HG03103 (cell line): ENCODE results near the gene GTF2IRD1.
"Not testable (repeated sequence)": the region's sequence is repeated elsewhere in the genome, so short reads cannot be mapped to it uniquely, and the experiment has no call there.

Experiments used
- ATAC-seq: cut with Tn5 transposase; IDR thresholded peaks from one replicate; pipeline ENCODE4 v1.9.1; 2021; ENCODE audit warnings: low read depth; ENCODE audit not compliant: unreplicated experiment

GTF2IRD1 gene

DNA sequence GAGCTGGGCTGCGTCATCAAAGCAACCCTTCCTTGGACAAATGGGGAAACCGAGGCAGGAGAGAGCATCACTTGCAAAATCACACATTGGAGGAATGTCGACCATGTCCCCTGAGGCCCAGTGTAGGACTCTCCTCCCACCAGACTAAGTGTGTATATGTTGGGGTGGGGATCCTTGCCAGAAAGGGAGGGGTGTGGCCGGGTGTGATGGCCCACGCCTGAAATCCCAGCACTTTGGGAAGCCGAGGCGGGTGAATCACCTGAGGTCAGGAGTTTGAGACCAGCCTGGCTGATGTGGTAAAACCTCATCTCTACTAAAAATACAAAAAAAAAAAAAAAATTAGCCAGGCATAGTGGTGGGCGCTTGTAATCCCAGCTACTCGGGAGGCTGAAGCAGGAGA, 23.3 kb upstream of the GTF2IRD1 start:
- not testable (repeated sequence) for ATAC-seq

DNA sequence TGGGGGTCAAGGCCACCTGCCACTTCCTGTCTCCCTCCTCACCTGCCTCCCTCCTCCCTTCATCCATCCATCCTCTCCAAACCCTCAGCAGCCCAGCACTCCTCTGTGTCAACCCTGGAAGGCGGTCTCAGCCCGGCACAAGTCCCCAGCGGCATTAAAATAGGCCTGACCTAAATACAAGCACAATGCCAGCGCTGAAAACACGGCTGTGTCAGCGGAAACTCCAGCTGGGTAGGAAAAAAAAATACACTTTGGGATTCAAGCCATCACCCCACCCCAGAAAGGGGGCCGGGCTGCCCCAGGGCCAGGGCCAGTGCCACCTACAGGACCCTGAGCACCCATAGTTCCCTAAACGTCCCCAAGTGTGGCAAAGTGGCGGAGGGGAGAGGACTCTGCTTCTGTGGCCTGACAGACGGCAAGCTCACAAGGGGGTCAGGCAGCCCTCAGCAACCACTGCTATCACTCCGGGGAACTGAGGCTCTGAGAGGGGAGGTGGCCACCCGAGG, 22.7 kb upstream of the GTF2IRD1 start:
- no peak for ATAC-seq

DNA sequence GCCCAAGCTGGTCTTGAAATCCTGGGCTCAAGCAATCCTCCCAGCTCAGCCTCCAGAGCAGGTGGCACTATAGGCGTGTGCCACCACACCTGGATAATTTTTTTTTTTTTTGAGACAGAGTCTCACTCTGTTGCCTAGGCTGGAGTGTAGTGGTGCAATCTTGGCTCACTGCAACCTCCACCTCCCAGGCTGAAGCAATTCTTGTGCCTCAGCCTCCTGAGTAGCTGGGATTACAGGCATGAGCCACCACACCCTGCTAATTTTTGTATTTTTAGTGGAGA, 16.5 kb upstream of the GTF2IRD1 start:
- ATAC-seq = not testable (repeated sequence)

DNA sequence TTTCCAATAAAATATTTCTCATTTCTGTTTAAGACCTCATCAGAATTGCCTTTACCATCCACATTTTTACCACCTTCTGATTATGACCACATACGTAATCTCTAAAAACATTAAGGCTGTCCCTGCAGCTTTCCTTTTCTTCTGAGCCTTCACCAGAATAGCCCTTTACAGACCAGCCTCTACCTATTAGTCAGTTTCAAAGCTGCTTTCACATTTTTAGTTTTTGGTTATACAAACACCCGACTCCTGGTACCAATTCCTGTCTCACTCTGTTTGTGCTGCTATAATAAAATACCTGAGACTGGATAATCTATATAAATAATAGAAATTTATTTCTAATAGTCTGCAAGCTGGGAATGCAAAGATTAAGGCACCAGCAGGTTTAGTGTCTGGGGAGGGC, 15.4 kb upstream of the GTF2IRD1 start:
- no peak for ATAC-seq

DNA sequence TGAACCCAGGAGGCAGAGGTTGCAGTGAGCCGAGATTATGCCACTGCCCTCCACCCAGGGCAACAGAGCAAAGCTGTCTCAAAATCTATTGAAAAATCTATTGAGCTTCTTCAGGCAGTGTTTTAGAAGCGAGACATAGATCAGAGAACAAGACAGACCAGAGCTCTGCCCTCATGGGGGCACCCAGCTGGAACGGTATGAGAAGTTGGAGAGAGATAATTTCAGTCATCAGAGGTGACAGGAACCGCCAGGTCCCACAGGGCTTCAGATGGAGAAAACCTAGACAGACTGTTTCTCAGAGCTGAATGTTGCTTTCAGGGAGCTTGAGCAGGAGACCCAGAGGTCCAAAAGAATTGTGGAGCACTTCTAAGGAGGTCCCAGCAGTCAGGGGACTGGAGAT, 14.2 kb upstream of the GTF2IRD1 start:
- ATAC-seq = no peak

DNA sequence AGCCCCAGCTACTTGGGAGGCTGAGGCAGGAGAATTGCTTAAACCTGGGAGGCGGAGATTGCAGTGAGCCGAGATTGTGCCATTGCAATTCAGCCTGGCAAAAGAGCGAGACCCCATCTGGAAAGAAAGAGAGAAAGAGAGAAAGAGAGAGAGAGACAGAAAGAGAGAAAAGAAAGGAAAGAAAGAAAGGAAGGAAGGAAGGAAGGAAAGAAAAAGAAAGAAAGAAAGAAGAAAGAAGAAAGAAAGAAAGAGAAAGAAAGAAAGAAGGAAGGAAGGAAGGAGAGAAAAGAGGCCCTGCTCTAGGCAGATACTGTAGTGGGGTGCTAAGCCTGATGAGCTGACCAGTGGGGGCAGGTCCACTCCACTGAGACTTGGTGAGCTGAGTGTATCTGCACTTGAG, 13.6 kb upstream of the GTF2IRD1 start:
- ATAC-seq = not testable (repeated sequence)

DNA sequence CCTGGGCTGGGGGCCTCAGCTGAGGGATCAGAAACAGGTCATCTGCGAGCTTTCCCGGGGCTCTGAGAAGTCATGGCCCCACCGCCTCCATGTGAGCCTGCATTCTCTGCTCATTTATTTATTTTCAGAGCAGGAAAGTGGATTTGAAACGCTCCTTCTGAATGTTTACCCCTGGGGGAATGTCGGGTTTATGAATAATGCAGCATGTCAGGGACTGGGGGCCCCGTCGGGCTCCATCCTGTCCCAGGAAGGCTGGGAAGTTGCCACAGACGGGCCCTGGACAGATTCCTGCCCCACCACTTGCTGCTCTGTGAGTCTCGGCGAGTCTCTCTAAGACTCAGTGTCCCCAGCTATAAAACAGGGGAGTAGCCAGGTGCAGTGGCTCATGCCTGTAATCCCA, 11.9 kb upstream of the GTF2IRD1 start:
- no peak for ATAC-seq

DNA sequence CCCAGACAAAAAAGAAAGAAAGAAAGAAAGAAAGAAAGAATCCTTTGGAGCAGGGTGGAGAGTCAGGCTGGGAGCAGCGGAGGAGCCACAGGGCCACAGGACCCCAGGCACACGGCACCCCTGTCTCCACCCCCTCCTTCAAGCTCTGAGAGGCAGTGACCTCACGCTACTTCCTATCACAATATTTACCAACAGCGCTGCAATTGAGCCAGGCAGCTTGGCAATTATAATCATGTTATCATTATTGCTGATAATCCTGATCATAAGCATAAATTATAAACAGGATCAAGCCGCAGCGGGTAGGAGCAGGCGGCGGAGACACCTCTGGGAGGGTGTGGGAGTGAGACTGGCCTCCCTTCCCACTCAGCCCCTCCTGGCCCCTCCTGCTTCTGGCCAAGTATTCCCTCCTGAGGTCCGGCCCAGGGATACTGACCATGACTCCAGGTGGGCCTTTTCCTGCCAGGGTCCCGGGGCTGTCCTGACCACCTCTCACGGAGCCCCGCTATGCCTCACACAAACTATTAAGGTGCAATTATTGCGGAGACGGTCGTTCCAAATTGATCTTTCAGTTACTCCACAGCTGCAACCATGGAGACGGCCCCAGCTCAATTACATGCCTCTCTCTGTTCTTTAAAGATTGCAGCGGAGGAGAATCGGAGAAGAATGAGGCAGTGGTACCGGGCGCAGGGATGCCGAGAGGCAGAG, 10.0 kb upstream of the GTF2IRD1 start:
- ATAC-seq = no peak

DNA sequence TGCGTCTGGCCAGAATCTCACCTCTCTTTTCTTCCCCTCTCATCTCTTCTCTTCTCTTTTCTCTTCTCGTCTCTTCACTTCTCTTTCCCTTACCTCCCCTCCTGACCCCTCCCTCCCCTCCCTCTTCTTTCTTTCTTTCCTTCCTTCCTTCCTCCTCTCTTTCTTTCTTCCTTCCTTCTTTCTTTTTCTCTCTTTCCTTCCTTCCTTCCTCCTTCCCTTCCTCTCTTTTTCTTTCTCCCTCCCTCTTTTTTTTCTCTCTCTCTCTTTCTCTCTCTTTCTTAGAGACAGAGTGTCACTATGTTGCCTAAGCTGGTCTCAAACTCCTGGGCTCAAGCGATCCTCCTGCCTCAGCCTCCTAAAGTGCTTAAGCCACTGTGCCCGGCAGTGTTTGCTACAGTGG, 4.6 kb upstream of the GTF2IRD1 start:
- ATAC-seq = no peak

DNA sequence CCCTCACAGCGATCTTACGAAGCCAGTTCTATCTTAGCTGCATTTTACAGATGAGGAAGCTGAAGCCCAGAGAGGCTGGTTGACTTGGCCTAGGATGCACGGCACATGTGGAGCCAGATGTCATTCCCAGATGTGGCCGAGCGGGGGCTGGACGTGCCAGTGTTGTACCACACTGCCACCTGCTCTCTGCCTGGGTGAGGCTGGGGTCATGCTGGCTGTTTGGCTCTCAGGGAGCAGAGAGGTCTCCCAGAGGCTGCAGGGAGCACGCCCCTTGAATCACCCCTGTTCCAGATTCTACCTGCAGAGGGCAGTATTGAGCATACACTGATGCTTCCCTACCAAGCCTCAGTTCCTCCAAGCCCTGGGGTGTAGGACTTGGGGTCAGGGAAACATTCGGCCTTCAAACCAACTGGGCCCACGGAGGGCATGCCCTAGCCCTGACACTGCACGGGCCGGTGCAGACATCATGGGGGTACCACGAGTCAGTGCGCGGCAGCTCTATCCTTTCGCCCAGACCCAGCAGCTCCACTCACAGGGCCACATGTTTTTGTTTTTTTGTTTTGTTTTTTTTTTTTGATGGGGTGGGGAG, 3.8 kb upstream of the GTF2IRD1 start:
- ATAC-seq = no peak

DNA sequence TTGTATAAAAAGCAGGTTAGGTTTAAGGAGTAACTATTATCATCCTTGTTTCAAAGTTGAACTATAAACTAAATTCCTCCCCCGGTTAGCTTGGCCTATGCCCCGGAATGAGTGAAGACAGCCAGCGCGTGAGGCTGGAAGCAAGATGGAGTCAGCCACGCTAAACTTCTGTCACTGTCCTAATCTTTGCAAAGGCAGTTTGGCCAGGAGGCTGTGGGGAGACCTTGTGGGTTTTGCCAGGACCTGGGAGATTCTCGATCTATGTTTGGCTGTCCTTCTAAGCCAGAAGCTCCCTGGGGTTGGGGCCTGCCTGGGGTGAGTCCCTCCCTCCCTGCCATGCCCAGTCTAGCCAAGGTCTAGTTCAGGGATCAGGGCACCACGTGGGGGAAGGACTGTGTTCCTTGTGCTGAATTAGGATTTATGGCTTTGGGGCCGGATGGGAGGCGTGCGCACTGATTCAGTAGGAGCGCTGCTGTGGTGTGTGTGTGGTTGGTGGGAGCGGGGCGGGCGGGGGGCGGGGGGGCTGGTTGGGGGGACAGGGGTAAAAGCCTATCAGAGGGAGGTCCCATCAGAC, 871 bp upstream of the GTF2IRD1 start:
- no peak for ATAC-seq

DNA sequence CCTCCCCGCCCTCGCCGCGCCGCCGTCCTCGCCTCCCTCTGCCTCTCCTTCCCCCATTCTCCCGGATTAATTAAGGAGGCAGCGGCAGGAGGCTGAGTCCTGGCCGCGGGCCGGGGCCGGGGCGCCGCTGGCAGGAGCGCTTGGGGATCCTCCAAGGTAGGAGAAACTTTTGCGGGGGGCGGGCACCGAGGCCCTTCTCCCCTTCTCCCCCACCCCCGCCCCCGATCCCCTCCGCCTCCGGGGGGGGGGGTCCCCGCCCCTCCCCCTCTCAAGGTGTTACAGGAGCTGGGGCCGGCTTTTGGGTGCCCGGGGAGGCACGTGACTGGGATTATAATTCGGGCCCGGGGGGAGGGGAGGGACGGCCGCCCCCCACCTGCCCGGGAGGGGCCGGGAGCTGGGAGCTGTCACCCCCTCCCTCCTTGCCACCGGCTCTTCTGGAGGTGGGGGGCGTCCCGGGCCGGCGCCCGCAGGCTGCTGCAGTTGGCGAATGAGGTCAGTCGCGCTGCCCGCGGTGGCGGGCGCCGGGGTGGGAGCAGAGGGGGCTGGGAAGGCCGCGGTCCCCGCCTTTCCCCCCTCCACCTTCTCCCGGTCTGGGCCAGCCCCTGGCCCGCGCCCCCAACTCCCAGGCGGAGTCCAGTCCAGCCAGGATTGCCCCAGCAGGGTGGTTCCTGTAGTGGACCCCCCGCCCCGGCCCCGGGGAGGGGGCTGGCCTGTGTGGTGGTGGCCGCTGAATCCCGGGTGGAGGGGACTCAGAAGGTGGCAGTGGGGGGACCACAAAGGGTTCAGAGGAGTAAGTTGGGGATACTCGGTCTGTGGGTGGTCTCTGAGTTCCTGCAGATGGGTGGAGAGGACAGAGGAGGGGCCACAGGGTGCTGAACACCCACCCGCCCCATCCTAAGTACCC, 567 bp downstream of the GTF2IRD1 start:
- no peak for ATAC-seq

DNA sequence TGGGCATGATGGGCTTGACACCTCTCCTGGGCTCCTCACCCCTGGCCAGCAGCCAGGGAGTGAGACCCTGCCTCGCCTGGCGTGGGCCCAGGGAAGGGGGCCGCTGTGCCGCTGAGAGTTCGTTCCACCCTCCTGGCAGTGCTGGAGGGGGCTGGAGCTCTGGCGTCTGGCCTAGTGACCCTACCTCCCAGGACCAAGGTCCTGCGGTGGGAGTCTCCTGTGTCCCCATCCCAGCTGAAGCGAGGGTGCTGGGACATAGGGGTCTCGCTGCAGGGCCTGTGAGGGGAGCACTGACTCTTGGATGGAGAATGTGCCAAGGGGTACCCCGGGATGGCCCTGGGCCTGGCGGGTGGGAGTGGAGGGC, 1.2 kb downstream of the GTF2IRD1 start:
- no peak for ATAC-seq

DNA sequence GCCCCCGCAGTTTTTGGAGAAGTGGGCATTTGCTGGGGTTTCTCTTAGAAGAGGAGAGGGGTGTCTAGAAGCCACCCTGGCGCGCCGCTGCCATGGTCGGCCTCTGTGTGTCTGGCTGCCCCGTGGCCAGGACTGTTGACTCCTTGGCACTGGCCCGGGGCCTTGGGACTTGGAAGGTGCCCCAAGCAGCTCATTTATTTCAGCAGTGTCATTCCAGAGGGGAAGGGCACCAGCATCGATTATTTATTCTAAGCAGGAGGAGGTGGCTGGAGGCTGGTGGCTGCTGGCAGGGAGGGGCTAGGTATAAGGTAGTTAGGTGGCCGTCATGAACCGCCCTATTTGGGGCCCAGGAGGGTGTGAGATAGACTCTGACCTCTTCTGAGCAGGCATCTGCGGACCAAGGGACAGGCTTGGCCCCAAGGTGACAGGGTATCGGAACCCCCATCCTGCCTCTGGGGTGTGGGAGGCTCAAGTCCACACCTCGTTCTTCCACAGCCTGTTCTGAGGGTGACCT, 1.6 kb downstream of the GTF2IRD1 start:
- no peak for ATAC-seq

DNA sequence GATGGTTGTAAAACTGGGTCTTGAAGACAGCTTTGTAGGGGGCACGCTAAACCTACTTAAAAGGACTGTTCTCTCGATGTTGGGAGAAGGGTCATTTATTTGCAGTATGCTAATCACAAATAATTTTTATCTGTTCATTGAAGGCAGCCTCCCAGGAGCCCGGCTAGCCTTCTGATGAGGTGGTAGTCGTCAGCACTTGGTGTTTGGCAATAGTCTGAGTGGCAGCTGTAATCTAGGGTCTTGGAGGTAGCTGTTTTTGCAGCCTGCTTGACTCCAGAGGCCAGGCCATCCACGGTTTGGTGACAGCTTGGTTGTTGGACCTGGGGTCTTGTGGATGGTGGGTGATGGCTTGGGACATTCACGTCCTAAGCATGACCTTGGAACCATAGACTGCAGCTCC, 2.2 kb downstream of the GTF2IRD1 start:
- ATAC-seq = no peak

DNA sequence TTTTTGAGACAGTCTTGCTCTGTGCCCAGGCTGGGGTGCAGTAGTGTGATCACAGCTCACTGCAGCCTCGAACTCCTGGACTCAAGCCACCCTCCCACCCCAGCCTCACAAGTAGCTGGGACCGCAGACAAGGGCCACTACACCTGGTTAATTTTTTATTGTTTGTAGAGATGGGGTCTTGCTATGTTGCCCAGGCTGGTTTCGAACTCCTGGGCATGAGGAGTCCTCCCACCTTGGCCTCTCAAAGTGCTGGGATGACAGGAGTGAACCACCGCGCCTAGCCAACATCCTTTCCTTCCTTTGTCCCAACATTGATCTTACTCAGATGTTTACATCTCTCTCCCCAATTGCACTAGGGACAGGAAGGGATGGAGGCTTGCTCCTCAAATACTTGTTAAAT, 3.3 kb downstream of the GTF2IRD1 start:
- no peak for ATAC-seq

DNA sequence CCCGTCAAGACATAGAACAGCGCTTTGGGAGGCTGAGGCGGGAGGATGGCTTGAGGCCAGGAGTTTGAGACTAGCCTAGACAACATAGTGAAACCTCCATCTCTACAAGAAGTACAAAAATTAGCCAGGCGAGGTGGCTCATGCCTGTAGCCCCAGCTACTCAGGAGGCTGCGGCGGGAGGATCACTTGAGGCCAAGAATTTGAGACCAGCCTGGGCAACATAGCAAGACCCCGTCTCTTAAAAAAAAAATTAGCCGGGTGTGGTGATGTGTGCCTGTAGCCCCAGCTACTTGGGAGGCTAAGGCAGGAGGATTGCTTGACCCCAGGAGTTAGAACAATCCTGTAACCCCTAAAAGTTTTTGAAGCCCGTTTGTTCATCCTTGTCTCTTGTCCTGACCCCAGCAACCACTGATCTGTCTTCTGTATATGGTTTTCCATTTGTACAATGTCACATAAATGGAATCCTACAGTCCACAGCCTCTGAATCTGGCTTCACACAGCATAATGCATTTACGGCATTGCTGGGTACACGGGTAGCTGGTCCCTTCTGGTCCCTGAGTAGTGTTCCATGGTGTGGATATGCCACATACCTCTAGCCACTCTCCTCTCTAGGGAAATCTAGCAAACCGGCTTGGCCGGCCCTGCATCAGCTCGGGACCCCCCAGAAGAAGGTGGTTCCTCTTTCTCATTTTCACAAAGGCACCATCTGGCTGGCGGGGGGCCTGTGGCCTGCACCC, 8.4 kb downstream of the GTF2IRD1 start:
- no peak for ATAC-seq

DNA sequence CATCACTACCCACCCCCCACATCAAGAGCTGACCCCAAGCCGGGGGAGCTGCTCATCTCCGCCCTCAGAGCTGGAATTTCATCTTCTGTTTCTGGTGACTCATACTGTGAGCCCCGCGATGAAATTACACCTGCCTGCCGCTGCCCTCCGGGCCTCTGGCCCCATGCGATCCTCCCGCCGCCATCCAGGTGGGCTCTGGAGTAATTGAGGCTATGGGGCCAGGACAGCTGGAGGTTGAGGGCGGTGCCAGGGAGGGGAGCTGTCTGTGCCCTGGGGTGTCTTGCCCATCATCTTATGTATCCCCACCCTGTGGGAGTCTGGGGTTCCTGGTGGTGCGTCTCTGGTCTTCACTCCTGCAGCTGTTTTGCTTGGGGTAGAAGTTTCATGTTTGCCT, 9.0 kb downstream of the GTF2IRD1 start:
- ATAC-seq = no peak

DNA sequence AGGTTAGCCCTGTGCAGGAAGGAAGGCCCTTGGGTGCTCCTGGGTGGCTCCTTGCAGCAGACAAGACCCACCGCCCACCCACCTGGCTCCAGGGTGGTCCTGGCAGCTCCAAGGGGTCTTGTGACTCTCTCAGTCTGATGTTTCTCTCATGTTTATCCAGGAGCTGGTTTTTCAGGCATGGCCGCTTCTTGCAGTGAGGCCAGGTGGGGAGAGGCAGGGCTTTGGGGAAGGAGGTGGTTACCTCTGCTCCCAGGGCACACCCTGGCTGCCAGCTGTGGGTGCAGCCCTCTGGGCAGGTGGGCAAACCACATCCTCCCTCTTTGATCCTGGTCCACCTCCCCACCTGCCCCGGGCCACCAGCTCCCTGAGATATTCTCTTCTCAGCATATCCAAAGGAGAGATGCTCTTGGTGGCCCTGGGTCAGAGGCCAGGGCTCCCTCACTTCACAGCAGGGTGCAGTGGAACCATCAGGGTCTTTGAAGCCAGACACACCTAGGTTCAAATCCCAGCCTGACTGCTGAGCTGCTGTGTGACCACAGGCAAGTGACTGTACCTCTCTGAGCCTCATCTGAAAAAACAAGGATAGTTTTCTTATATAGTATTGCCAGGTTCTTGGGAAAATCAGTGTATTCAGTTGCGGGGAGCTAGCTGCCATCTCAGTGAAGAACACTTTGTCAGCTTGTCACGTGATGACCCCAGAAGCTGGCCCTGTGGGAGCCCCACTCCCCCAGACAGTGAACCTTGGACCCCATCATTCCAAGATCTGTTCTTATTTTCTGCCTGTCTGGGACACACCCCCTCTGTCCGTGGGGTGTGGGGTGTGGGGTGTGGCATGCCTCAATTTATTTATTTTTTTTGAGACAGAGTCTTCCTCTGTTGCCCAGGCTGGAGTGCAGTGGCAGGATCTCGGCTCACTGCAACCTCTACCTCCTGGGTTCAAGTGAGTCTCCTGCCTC, 11.5 kb downstream of the GTF2IRD1 start:
- no peak for ATAC-seq
